NCI-H526 treated with DMSO at 0.1 percent for 48 hours (cell line): ENCODE measurements around the gene INCA1.
"Not testable (repeated sequence)": the region's sequence is repeated elsewhere in the genome, so short reads cannot be mapped to it uniquely, and the experiment has no call there.

ENCODE experiments used
- DNase-seq: peaks from one replicate; lab custom pipeline; 2025; lab: John Stamatoyannopoulos, UW

INCA1 gene

GRCh38 chr17:4997302-4998026 is at the start of gene INCA1, which contains the start of gene KIF1C:
INCA1 (minus strand) TSS chr17:4997522; CDS start chr17:4994437, 3,085 bp downstream.
KIF1C (plus strand) TSS chr17:4997950; CDS start chr17:5000247, 2,297 bp downstream.
- DNase-seq: peak; percentile 64

- no peak for DNase-seq
These were observed 48.2 kb upstream of the INCA1 start for GRCh38 chr17:5045496-5045895.

- no peak for DNase-seq
These were observed 47.3 kb upstream of the INCA1 start for GRCh38 chr17:5044630-5045029.

GRCh38 chr17:5043524-5043923 is 46.2 kb upstream of the INCA1 start:
- no peak for DNase-seq

GRCh38 chr17:5042157-5043022 is 45.1 kb upstream of the INCA1 start:
- DNase-seq: no peak

GRCh38 chr17:5035315-5035714 is 38.0 kb upstream of the INCA1 start, which contains the start of gene SLC52A1:
SLC52A1 (minus strand) TSS chr17:5035426; CDS start chr17:5034606, 820 bp downstream.
- no peak for DNase-seq

GRCh38 chr17:5034651-5035050 is 37.3 kb upstream of the INCA1 start:
- no peak for DNase-seq

GRCh38 chr17:5034063-5034462 is 36.7 kb upstream of the INCA1 start:
- no peak for DNase-seq

- DNase-seq: no peak
These were observed 36.2 kb upstream of the INCA1 start for GRCh38 chr17:5033352-5034015.

- DNase-seq: no peak
These were observed 35.5 kb upstream of the INCA1 start for GRCh38 chr17:5032865-5033264.

GRCh38 chr17:5031365-5032082 is 34.2 kb upstream of the INCA1 start:
- no peak for DNase-seq

GRCh38 chr17:5030168-5030567 is 32.8 kb upstream of the INCA1 start:
- not testable (repeated sequence) for DNase-seq

- no peak for DNase-seq
These were observed 30.6 kb upstream of the INCA1 start for GRCh38 chr17:5027916-5028315.

GRCh38 chr17:5027299-5027698 is 30.0 kb upstream of the INCA1 start:
- DNase-seq: no peak

- no peak for DNase-seq
These were observed 27.3 kb upstream of the INCA1 start for GRCh38 chr17:5024604-5025003.

- DNase-seq: no peak
These were observed 26.3 kb upstream of the INCA1 start for GRCh38 chr17:5023588-5024147.

- DNase-seq: no peak
These were observed 24.9 kb upstream of the INCA1 start for GRCh38 chr17:5022171-5022711.

GRCh38 chr17:5020502-5021023 is 23.2 kb upstream of the INCA1 start:
- DNase-seq: no peak

- no peak for DNase-seq
These were observed 22.2 kb upstream of the INCA1 start for GRCh38 chr17:5019475-5019956.

- DNase-seq: no peak
These were observed 17.0 kb upstream of the INCA1 start for GRCh38 chr17:5014357-5014756.

- DNase-seq: no peak
These were observed 14.6 kb upstream of the INCA1 start for GRCh38 chr17:5011928-5012327.
